Osteoblast (primary cell): ENCODE results near the gene SMPDL3B. TPM values are rescaled to one million over a fixed set of nuclear protein-coding genes. Genes with fewer than 3 reads are reported as not detected.

ENCODE experiments used
- DNase-seq: peaks from one replicate; pipeline ENCODE4 v3.0.0; 2011; ENCODE audit warnings: low spot score, mixed read lengths; ENCODE audit not compliant: insufficient read length; ENCODE audit errors: missing footprints
- H2AFZ ChIP-seq: 2 replicates; pipeline ENCODE4 v1.6.0; 2011; ENCODE audit warnings: mild to moderate bottlenecking, low read length
- H3K27ac ChIP-seq: 2 replicates; pipeline ENCODE4 v1.5.1; 2011; ENCODE audit warnings: mild to moderate bottlenecking, low read depth, low read length, moderate library complexity
- H3K27me3 ChIP-seq: 2 replicates; pipeline ENCODE4 v1.6.0; 2012; ENCODE audit warnings: mild to moderate bottlenecking, control low read depth, inconsistent platforms, low read length, moderate library complexity; ENCODE audit not compliant: insufficient read depth
- H3K36me3 ChIP-seq: 2 replicates; pipeline ENCODE4 v1.5.1; 2011; ENCODE audit warnings: mild to moderate bottlenecking, low read length, control low read depth, moderate library complexity; ENCODE audit not compliant: insufficient read depth
- H3K4me1 ChIP-seq: 2 replicates; pipeline ENCODE4 v1.5.1; 2011; ENCODE audit warnings: mild to moderate bottlenecking, low read length, control low read depth, moderate library complexity; ENCODE audit not compliant: insufficient read depth
- H3K4me2 ChIP-seq: 2 replicates; pipeline ENCODE4 v1.6.0; 2011; ENCODE audit warnings: mild to moderate bottlenecking, low read length; ENCODE audit not compliant: insufficient read depth
- H3K4me3 ChIP-seq: fragments of 200-600 bp; sonication (generic); 3 replicates; pipeline ENCODE4 v1.5.1; 2012; ENCODE audit warnings: mild to moderate bottlenecking, low read length, inconsistent platforms; ENCODE audit not compliant: insufficient read depth
- H3K79me2 ChIP-seq: 2 replicates; pipeline ENCODE4 v1.6.0; 2012; ENCODE audit warnings: mild to moderate bottlenecking, low read length, control low read depth, inconsistent platforms; ENCODE audit not compliant: insufficient read depth
- H3K9me3 ChIP-seq: 2 replicates; pipeline ENCODE4 v1.5.1; 2011; ENCODE audit warnings: low read depth, low read length, control low read depth
- H4K20me1 ChIP-seq: 2 replicates; pipeline ENCODE4 v1.6.0; 2012; ENCODE audit warnings: mild to moderate bottlenecking, low read length, control low read depth; ENCODE audit not compliant: insufficient read depth
- CTCF ChIP-seq: IDR thresholded peaks from 2 replicates; pipeline ENCODE4 v1.5.1; 2011; ENCODE audit warnings: mild to moderate bottlenecking, low read depth, low read length, moderate library complexity; ENCODE audit errors: extremely low read depth
- total RNA-seq: library from RNA; depleted of rRNA; stranded (reverse); fragments of >200 nt; gene quantifications from 2 replicates; pipeline ENCODE4 v1.2.3, GENCODE V29; 2012

The SMPDL3B gene
- total RNA-seq, 1 donor = under 0.01 TPM

GRCh38 chr1:27980216-27980845, 45.5 kb downstream of the SMPDL3B start:
- Histone ChIP-seq H3K27me3 (no peaks in the 10 kb centered on the region), H3K9me3 (no peaks in the 10 kb centered on the region), H3K4me2 (peak overlapping the region; percentile 4), H3K27ac (peak overlapping the region; percentile 30), H3K4me1 (peaks cover 18% of the 10 kb centered on the region), H4K20me1 (no peaks in the 10 kb centered on the region), H3K79me2 (no peaks in the 10 kb centered on the region), H2AFZ (no peak overlapping the region), H3K36me3 (peaks cover 8% of the 10 kb centered on the region), H3K4me3 (no peak overlapping the region)
- TF ChIP-seq CTCF = no peak
- peak; percentile 78 for DNase-seq

- peak overlapping the region; percentile 30 for H3K27ac ChIP-seq
- no peaks in the 10 kb centered on the region for H4K20me1 ChIP-seq
- no peak overlapping the region for H3K4me3 ChIP-seq
- no peak for TF ChIP-seq CTCF
- no peaks in the 10 kb centered on the region for H3K9me3 ChIP-seq
- no peak overlapping the region for H3K4me2 ChIP-seq
- H2AFZ ChIP-seq = no peak overlapping the region
- H3K79me2 ChIP-seq = no peaks in the 10 kb centered on the region
- no peaks in the 10 kb centered on the region for H3K27me3 ChIP-seq
- DNase-seq = no peak
- H3K4me1 ChIP-seq = peaks cover 18% of the 10 kb centered on the region
- peaks cover 8% of the 10 kb centered on the region for H3K36me3 ChIP-seq
These were observed 46.3 kb downstream of the SMPDL3B start for GRCh38 chr1:27981145-27981544.

- H3K27me3 ChIP-seq = no peaks in the 10 kb centered on the region
- H2AFZ ChIP-seq = no peak overlapping the region
- peaks cover 30% of the 10 kb centered on the region for H3K36me3 ChIP-seq
- H3K9me3 ChIP-seq = no peaks in the 10 kb centered on the region
- H3K79me2 ChIP-seq = no peaks in the 10 kb centered on the region
- no peak overlapping the region for H3K27ac ChIP-seq
- H3K4me2 ChIP-seq = no peak overlapping the region
- no peak for DNase-seq
- H3K4me1 ChIP-seq = no peaks in the 10 kb centered on the region
- H3K4me3 ChIP-seq = no peak overlapping the region
- H4K20me1 ChIP-seq = no peaks in the 10 kb centered on the region
- TF ChIP-seq CTCF = no peak
These were observed 56.2 kb downstream of the SMPDL3B start for GRCh38 chr1:27990920-27991537.

- TF ChIP-seq CTCF = no peak
- Histone ChIP-seq H2AFZ (no peak overlapping the region), H3K27ac (no peak overlapping the region), H3K27me3 (no peaks in the 10 kb centered on the region), H3K79me2 (no peaks in the 10 kb centered on the region), H3K4me3 (no peak overlapping the region), H4K20me1 (no peaks in the 10 kb centered on the region), H3K9me3 (no peaks in the 10 kb centered on the region), H3K36me3 (peaks cover 40% of the 10 kb centered on the region), H3K4me1 (no peaks in the 10 kb centered on the region), H3K4me2 (no peak overlapping the region)
- DNase-seq = no peak
These were observed 57.5 kb downstream of the SMPDL3B start for GRCh38 chr1:27992276-27992675.
